ENCODE results near the gene CFAP221.
A peak's percentile ranks its signal among the peaks of the same experiment; 100 is the strongest.

Gene CFAP221

GRCh38 chr2:119650846-119651370 is 106.7 kb downstream of the CFAP221 start:
- H3K36me3 ChIP-seq (ENCODE audit: insufficient read depth, low read length), result no peaks in the 10 kb centered on the region
- no peaks in the 10 kb centered on the region for H3F3A ChIP-seq (ENCODE audit: low read depth)
- H4K20me1 ChIP-seq (ENCODE audit: insufficient read depth, low read length, poor library complexity, severe bottlenecking), result no peaks in the 10 kb centered on the region
- no peak overlapping the region for H3K4me2 ChIP-seq (ENCODE audit: low read depth, low read length, poor library complexity, severe bottlenecking)
- TF ChIP-seq CTCF (conservative IDR thresholded peaks at IDR 0.05; ENCODE audit: low read length) (no peak), EZH2phosphoT487 (IDR thresholded peaks at IDR 0.05; ENCODE audit: borderline replicate concordance) (no peak)
- no peaks in the 10 kb centered on the region for H3K9me3 ChIP-seq (ENCODE audit: insufficient read depth, low read depth, low read length)
- no peak overlapping the region for H2AFZ ChIP-seq (ENCODE audit: low read length)
- no peaks in the 10 kb centered on the region for H3K27me3 ChIP-seq (ENCODE audit: insufficient read depth, low read length, poor library complexity, severe bottlenecking)
- no peaks in the 10 kb centered on the region for H3K9me2 ChIP-seq (replicated peaks; ENCODE audit: low read depth, low read length)
- H3K79me2 ChIP-seq (ENCODE audit: insufficient read depth, low read length), result no peaks in the 10 kb centered on the region
- H3K4me1 ChIP-seq (ENCODE audit: insufficient read depth, low read length, poor library complexity, severe bottlenecking), result no peaks in the 10 kb centered on the region
- H3K4me3 ChIP-seq (ENCODE audit: low read length, poor library complexity, severe bottlenecking), result no peak overlapping the region
- no peak overlapping the region for H3K9ac ChIP-seq (ENCODE audit: low read depth, low read length, poor library complexity, severe bottlenecking)

GRCh38 chr2:119657466-119658145 is 113.4 kb downstream of the CFAP221 start:
- no peak overlapping the region for H2AFZ ChIP-seq (ENCODE audit: low read length)
- H3F3A ChIP-seq (ENCODE audit: low read depth), result no peaks in the 10 kb centered on the region
- no peaks in the 10 kb centered on the region for H4K20me1 ChIP-seq (ENCODE audit: insufficient read depth, low read length, poor library complexity, severe bottlenecking)
- no peak overlapping the region for H3K4me2 ChIP-seq (ENCODE audit: low read depth, low read length, poor library complexity, severe bottlenecking)
- no peaks in the 10 kb centered on the region for H3K36me3 ChIP-seq (ENCODE audit: insufficient read depth, low read length)
- no peak overlapping the region for H3K4me3 ChIP-seq (ENCODE audit: low read length, poor library complexity, severe bottlenecking)
- no peak overlapping the region for H3K9ac ChIP-seq (ENCODE audit: low read depth, low read length, poor library complexity, severe bottlenecking)
- no peaks in the 10 kb centered on the region for H3K9me3 ChIP-seq (ENCODE audit: insufficient read depth, low read depth, low read length)
- H3K9me2 ChIP-seq (replicated peaks; ENCODE audit: low read depth, low read length), result no peaks in the 10 kb centered on the region
- no peaks in the 10 kb centered on the region for H3K4me1 ChIP-seq (ENCODE audit: insufficient read depth, low read length, poor library complexity, severe bottlenecking)
- no peak for TF ChIP-seq EZH2phosphoT487 (IDR thresholded peaks at IDR 0.05; ENCODE audit: borderline replicate concordance)
- TF ChIP-seq CTCF (conservative IDR thresholded peaks at IDR 0.05; ENCODE audit: low read length), result no peak
- H3K79me2 ChIP-seq (ENCODE audit: insufficient read depth, low read length), result no peaks in the 10 kb centered on the region
- no peaks in the 10 kb centered on the region for H3K27me3 ChIP-seq (ENCODE audit: insufficient read depth, low read length, poor library complexity, severe bottlenecking)

- Histone ChIP-seq H2AFZ (ENCODE audit: low read length) (no peak overlapping the region), H3K4me2 (ENCODE audit: low read depth, low read length, poor library complexity, severe bottlenecking) (no peak overlapping the region), H3K36me3 (ENCODE audit: insufficient read depth, low read length) (no peaks in the 10 kb centered on the region), H3F3A (ENCODE audit: low read depth) (no peaks in the 10 kb centered on the region), H4K20me1 (ENCODE audit: insufficient read depth, low read length, poor library complexity, severe bottlenecking) (no peaks in the 10 kb centered on the region), H3K9ac (ENCODE audit: low read depth, low read length, poor library complexity, severe bottlenecking) (no peak overlapping the region), H3K79me2 (ENCODE audit: insufficient read depth, low read length) (no peaks in the 10 kb centered on the region), H3K9me2 (replicated peaks; ENCODE audit: low read depth, low read length) (no peaks in the 10 kb centered on the region), H3K4me3 (ENCODE audit: low read length, poor library complexity, severe bottlenecking) (no peak overlapping the region), H3K4me1 (ENCODE audit: insufficient read depth, low read length, poor library complexity, severe bottlenecking) (no peaks in the 10 kb centered on the region), H3K9me3 (ENCODE audit: insufficient read depth, low read depth, low read length) (no peaks in the 10 kb centered on the region), H3K27me3 (ENCODE audit: insufficient read depth, low read length, poor library complexity, severe bottlenecking) (no peaks in the 10 kb centered on the region)
- TF ChIP-seq CTCF (conservative IDR thresholded peaks at IDR 0.05; ENCODE audit: low read length) (peak; percentile 96), EZH2phosphoT487 (IDR thresholded peaks at IDR 0.05; ENCODE audit: borderline replicate concordance) (no peak)
Observed at GRCh38 chr2:119659601-119660342, 115.5 kb downstream of the CFAP221 start.
